Ishikawa (cell line): ENCODE results near the gene CACNB4.

Experiments used
- CEBPB ChIP-seq: IDR thresholded peaks from 2 replicates; pipeline ENCODE4 v1.6.1; 2012
- CREB1 ChIP-seq: IDR thresholded peaks from 2 replicates; pipeline ENCODE4 v1.6.1; 2012; ENCODE audit warnings: low read depth
- EGR1 ChIP-seq: IDR thresholded peaks from 2 replicates; pipeline ENCODE4 v1.6.1; 2012
- EP300 ChIP-seq: IDR thresholded peaks from 2 replicates; pipeline ENCODE4 v1.6.1; 2012; ENCODE audit warnings: borderline replicate concordance
- RAD21 ChIP-seq: IDR thresholded peaks from 2 replicates; pipeline ENCODE4 v1.6.1; 2012; ENCODE audit warnings: low read depth
- REST ChIP-seq: IDR thresholded peaks from 2 replicates; pipeline ENCODE4 v1.6.1; 2012; ENCODE audit warnings: low read depth, mild to moderate bottlenecking
- ZBTB7A ChIP-seq: IDR thresholded peaks from 2 replicates; pipeline ENCODE4 v1.6.1; 2012; ENCODE audit warnings: low read depth

- TF ChIP-seq CREB1 (no peak), ZBTB7A (no peak), EP300 (no peak), CEBPB (no peak), EGR1 (no peak), RAD21 (no peak), REST (no peak)
These were observed 87.1 kb downstream of the CACNB4 start for GRCh38 chr2:152011724-152012123.
